Fibroblast of gingiva (primary cell): ENCODE data around the gene QRSL1.
"Not testable (repeated sequence)": the region's sequence is repeated elsewhere in the genome, so short reads cannot be mapped to it uniquely, and the experiment has no call there.

Source experiments
- DNase-seq: peaks from one replicate; pipeline ENCODE4 v3.0.0-alpha.2; 2011; ENCODE audit warnings: low read depth

QRSL1 gene

GRCh38 chr6:106677282-106677681 lies 47.9 kb downstream of the QRSL1 start:
- no peak for DNase-seq

- peak; percentile 74 for DNase-seq
Measured at GRCh38 chr6:106684011-106684410, 54.6 kb downstream of the QRSL1 start.

- no peak for DNase-seq
Measured at GRCh38 chr6:106685833-106686232, 56.5 kb downstream of the QRSL1 start.

GRCh38 chr6:106688177-106688951 lies 59.0 kb downstream of the QRSL1 start:
- DNase-seq, result peak; percentile 26

GRCh38 chr6:106692112-106692818 lies 62.9 kb downstream of the QRSL1 start:
- DNase-seq, result peak; percentile 85

- no peak for DNase-seq
Measured at GRCh38 chr6:106692819-106693208, 63.4 kb downstream of the QRSL1 start.

- no peak for DNase-seq
Measured at GRCh38 chr6:106693418-106693817, 64.0 kb downstream of the QRSL1 start.

GRCh38 chr6:106694343-106694742 lies 65.0 kb downstream of the QRSL1 start:
- DNase-seq, result no peak

- DNase-seq, result no peak
Measured at GRCh38 chr6:106700581-106700980, 71.2 kb downstream of the QRSL1 start.

- DNase-seq, result not testable (repeated sequence)
Measured at GRCh38 chr6:106701201-106701600, 71.8 kb downstream of the QRSL1 start.

- no peak for DNase-seq
Measured at GRCh38 chr6:106702046-106702445, 72.7 kb downstream of the QRSL1 start.

- no peak for DNase-seq
Measured at GRCh38 chr6:106702451-106703110, 73.2 kb downstream of the QRSL1 start.

- no peak for DNase-seq
Measured at GRCh38 chr6:106704327-106704726, 74.9 kb downstream of the QRSL1 start.

- DNase-seq, result no peak
Measured at GRCh38 chr6:106705156-106705555, 75.8 kb downstream of the QRSL1 start.

GRCh38 chr6:106710580-106710979 lies 81.2 kb downstream of the QRSL1 start:
- no peak for DNase-seq

GRCh38 chr6:106714281-106714680 lies 84.9 kb downstream of the QRSL1 start:
- no peak for DNase-seq

GRCh38 chr6:106715922-106716321 lies 86.5 kb downstream of the QRSL1 start:
- no peak for DNase-seq

GRCh38 chr6:106716966-106717365 lies 87.6 kb downstream of the QRSL1 start:
- no peak for DNase-seq
